ENCODE measurements around the gene CBR3. TPM values are rescaled to one million over a fixed set of nuclear protein-coding genes. Genes with fewer than 3 reads are reported as not detected.

Gene CBR3
- total RNA-seq, 1 donor from 2014 or later, result 4.7 TPM

- DNase-seq (no peak), ATAC-seq (ENCODE audit: low read depth) (no peak)
- no peaks in the 10 kb centered on the region for H3K27me3 Mint-ChIP-seq
- ChIA-PET CTCF (no interaction called here), POLR2A (no interaction called here)
- H3K4me3 Mint-ChIP-seq, result no peak overlapping the region
- peaks cover 29% of the 10 kb centered on the region for H3K4me1 Mint-ChIP-seq
- peak overlapping the region; percentile 72 for H3K27ac Mint-ChIP-seq
- TF ChIP-seq CTCF (IDR thresholded peaks at IDR 0.05), result no peak
- intact Hi-C loops (cut with micrococcal nuclease), result loop anchor here (2.0 kb wide), 1 partner anchor 24 kb away; the partner anchor contains the start of gene DOP1B
- H3K36me3 Mint-ChIP-seq (ENCODE audit: low read depth), result peaks cover 48% of the 10 kb centered on the region
- H3K9me3 Mint-ChIP-seq, result peaks cover 1% of the 10 kb centered on the region
These were observed 46.1 kb downstream of the CBR3 start for GRCh38 chr21:36180963-36181362.

GRCh38 chr21:36183144-36183795, 48.4 kb downstream of the CBR3 start:
- POLR2A ChIA-PET, result interaction anchor here (0.6 kb wide), 2 partner anchors 81 to 1132 kb away, joined by 4 to 5 read pairs; no protein-coding TSS in a partner anchor
- intact Hi-C loops (cut with micrococcal nuclease), result no loop called here
- no peak overlapping the region for H3K4me3 Mint-ChIP-seq

DNA sequence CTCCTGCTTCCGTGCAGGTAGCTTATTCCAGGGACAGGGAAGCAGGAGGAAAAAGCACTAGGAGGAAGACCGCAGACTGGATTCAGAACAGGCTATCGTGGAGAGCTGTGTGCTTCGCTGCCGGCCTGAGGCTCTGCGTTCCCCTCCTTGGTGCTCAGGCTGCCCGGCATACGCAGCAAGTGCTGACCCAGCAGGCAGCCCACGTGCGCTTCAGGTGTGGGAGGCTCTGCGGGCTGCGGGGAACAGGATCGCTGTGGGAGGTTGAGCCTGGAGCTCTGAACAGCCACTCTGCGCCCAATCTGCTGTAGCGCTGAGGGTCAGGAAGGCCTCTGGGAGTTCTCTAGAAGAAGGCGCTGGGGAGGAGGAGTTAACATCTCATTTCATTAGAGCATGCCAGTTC, 49.7 kb downstream of the CBR3 start:
- Mint-ChIP-seq H3K27me3 (no peaks in the 10 kb centered on the region), H3K4me3 (no peak overlapping the region), H3K4me1 (peaks cover 35% of the 10 kb centered on the region), H3K27ac (no peak overlapping the region), H3K36me3 (ENCODE audit: low read depth) (peaks cover 42% of the 10 kb centered on the region), H3K9me3 (no peaks in the 10 kb centered on the region)
- ATAC-seq (ENCODE audit: low read depth), result no peak
- intact Hi-C loops (cut with micrococcal nuclease), result no loop called here
- ChIA-PET POLR2A (no interaction called here), CTCF (no interaction called here)
- no peak for DNase-seq
- TF ChIP-seq CTCF (IDR thresholded peaks at IDR 0.05), result no peak

More at GRCh38 chr21:36183144-36183795, 48.4 kb downstream of the CBR3 start:
- no peak overlapping the region for H3K27ac Mint-ChIP-seq
- DNase-seq (no peak), ATAC-seq (ENCODE audit: low read depth) (no peak)
- H3K27me3 Mint-ChIP-seq, result no peaks in the 10 kb centered on the region
- CTCF ChIA-PET, result no interaction called here
- peaks cover 47% of the 10 kb centered on the region for H3K36me3 Mint-ChIP-seq (ENCODE audit: low read depth)
- H3K9me3 Mint-ChIP-seq, result peaks cover 1% of the 10 kb centered on the region
- H3K4me1 Mint-ChIP-seq, result peaks cover 33% of the 10 kb centered on the region
- TF ChIP-seq CTCF (IDR thresholded peaks at IDR 0.05), result no peak

DNA sequence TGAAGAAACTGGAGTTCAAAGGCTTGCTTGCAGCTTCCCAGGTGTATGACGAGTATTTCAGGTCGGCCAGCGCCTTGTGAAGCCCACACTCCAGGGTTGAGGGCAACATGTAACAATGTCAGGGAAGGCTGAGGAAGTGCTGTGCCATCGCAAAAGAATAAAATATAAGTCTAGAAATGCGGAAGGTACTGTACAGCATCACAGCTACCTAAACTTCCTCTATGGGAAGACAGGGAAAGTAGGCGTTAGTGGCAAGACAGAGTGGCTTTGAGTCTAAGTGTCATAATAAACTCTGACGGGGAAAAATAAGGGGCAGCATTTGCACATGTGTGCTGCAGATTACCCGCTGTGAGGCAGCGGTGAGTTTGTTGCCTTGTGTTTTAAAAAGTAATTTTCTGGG, 50.6 kb downstream of the CBR3 start:
- intact Hi-C loops (cut with micrococcal nuclease), result no loop called here
- peaks cover 35% of the 10 kb centered on the region for H3K4me1 Mint-ChIP-seq
- H3K27me3 Mint-ChIP-seq, result no peaks in the 10 kb centered on the region
- H3K9me3 Mint-ChIP-seq, result no peaks in the 10 kb centered on the region
- CTCF ChIA-PET, result no interaction called here
- H3K36me3 Mint-ChIP-seq (ENCODE audit: low read depth), result peaks cover 41% of the 10 kb centered on the region
- POLR2A ChIA-PET, result no interaction called here
- ATAC-seq (ENCODE audit: low read depth) (no peak), DNase-seq (no peak)
- no peak overlapping the region for H3K27ac Mint-ChIP-seq
- no peak overlapping the region for H3K4me3 Mint-ChIP-seq
- no peak for TF ChIP-seq CTCF (IDR thresholded peaks at IDR 0.05)

GRCh38 chr21:36186081-36186480, 51.2 kb downstream of the CBR3 start:
- Mint-ChIP-seq H3K27ac (no peak overlapping the region), H3K4me1 (peaks cover 31% of the 10 kb centered on the region), H3K27me3 (no peaks in the 10 kb centered on the region), H3K36me3 (ENCODE audit: low read depth) (peaks cover 44% of the 10 kb centered on the region), H3K4me3 (no peak overlapping the region), H3K9me3 (no peaks in the 10 kb centered on the region)
- ChIA-PET POLR2A (no interaction called here), CTCF (interaction anchor here (1.1 kb wide), 1 partner anchor 23 kb away, joined by 4 read pairs; no protein-coding TSS in a partner anchor)
- TF ChIP-seq CTCF (IDR thresholded peaks at IDR 0.05), result no peak
- ATAC-seq (ENCODE audit: low read depth) (no peak), DNase-seq (no peak)
- intact Hi-C loops (cut with micrococcal nuclease), result no loop called here
